H1 (cell line): ENCODE data around the gene TBC1D2B. TPM values are rescaled to one million over a fixed set of nuclear protein-coding genes. Genes with fewer than 3 reads are reported as not detected.

ENCODE experiments used
- CHD2 ChIP-seq: IDR thresholded peaks from 2 replicates; pipeline ENCODE4 v1.6.1; 2012; ENCODE audit warnings: low read length, improper control_type of control experiment
- HDAC6 ChIP-seq: IDR thresholded peaks from one replicate; pipeline ENCODE4 v1.7.1; 2012; ENCODE audit warnings: low read depth, mild to moderate bottlenecking, inconsistent platforms, low read length, moderate library complexity
- KDM1A ChIP-seq: fragments of 200-600, 300-600 bp; sonication (generic); IDR thresholded peaks from 2 replicates; pipeline ENCODE4 v1.7.1; 2016; ENCODE audit warnings: mild to moderate bottlenecking, low read length, borderline replicate concordance
- RNF2 ChIP-seq: fragments of 200-900, 300-1000 bp; sonication (generic); IDR thresholded peaks from 2 replicates; pipeline ENCODE4 v1.7.1; 2016; ENCODE audit warnings: borderline replicate concordance, low read depth, mild to moderate bottlenecking, antibody characterized with exemption, low read length; ENCODE audit not compliant: poor library complexity, severe bottlenecking; ENCODE audit errors: missing control alignments
- SAP30 ChIP-seq: fragments of 300-600 bp; sonication (generic); IDR thresholded peaks from 2 replicates; pipeline ENCODE4 v1.7.1; 2012; ENCODE audit warnings: low read length, moderate library complexity, mild to moderate bottlenecking, inconsistent platforms; ENCODE audit not compliant: insufficient read depth, insufficient replicate concordance
- polyA plus RNA-seq, 7 experiments: library from polyadenylated mRNA; depleted of rRNA in 3 of 7; stranded (reverse) in 5 of 7; unstranded in 2 of 7; fragments of >200 nt in 5 of 7; fragments of 200-250 nt in 2 of 7; gene quantifications; 1 replicate in 5 of 7; 2 replicates in 1 of 7; 4 replicates in 1 of 7; pipeline versions ENCODE4 v1.2.1 to v1.2.3, GENCODE V29; 2011 to 2013; ENCODE audit warnings: missing spikeins in 2 of 7, mixed read lengths in 2 of 7
- total RNA-seq: library from RNA; stranded (reverse); fragmentation: NEBNext Ultra II Directional; extraction: Animal tissue kit (Norgen Biotek cat#: 25700); gene quantifications from 2 replicates; pipeline ENCODE4 v1.2.1, GENCODE V29; 2021

Gene TBC1D2B
- total and polyA plus RNA-seq, 2 of the 8 experiments (the other 6 are each of a cell fraction or from before 2014, with no cell fraction given): 11.9 to 19.5 TPM

DNA sequence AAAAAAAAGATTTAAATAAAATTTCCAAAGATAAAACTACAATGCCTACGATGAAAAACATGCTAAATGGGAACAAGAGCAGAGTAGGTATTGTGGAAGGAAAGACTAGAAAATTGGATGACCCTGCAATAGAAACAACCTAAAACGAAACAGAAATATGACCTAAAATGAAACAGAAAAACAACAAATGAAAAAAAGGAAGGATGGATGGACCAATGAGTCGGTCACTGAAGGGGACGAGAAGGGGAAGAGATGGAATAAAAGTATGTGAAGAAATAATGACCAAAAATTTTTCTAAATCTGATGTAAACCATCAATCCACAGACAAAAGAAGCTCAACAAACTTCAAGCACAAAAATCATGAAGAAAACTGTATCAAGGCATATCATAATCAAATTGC is 44.8 kb downstream of the TBC1D2B start (continued):
- TF ChIP-seq HDAC6: no peak
- no peak for TF ChIP-seq CHD2
- no peak for TF ChIP-seq SAP30
- no peak for TF ChIP-seq KDM1A
- no peak for TF ChIP-seq RNF2
